ENCODE results near the gene VWA7.

VWA7 gene

DNA sequence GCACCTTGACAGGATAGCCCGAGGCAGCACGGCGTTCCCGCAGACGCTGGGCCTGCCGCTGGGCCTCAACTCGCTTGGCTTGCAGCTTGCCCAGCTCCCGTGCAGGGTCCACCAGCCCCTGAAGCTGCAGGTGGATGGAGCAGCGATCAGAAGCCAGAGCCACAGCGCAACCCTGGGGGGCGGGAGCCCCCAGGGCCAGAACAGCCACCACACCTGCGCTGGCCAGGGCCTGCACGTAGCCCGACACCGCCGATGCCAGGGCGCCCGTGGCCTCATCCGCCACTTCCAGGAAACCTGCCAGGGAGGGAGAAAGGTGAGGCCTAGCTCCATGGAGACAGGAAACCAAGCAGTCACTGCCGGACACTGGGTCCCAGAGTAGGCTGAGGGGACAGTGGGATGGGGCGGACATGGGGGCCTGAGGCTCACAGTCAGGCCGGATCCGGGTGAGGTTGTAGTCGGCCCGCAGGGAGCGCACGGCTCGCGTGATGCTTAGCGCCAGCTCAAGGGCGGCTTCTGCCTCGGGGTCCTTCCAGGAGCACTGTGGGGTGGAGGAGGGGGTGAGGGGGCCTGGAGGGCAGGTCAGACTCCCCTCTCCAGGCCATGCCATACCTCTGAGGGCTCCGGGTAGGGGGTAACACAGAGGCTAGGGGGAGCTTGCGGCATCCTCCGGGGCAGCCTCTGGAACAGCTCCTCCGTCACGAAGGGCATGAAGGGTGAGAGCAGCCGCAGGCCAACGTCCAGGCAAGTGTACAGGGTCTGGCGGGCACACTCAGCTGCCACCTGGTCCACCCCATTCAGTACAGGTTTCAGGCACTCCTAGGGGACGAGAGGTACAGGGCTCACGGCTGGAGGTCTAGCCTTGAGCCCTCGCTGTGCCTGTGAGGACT is 2.1 kb upstream of the VWA7 start:
- peak; percentile 26 for DNase-seq (ENCODE audit: low spot score)

DNA sequence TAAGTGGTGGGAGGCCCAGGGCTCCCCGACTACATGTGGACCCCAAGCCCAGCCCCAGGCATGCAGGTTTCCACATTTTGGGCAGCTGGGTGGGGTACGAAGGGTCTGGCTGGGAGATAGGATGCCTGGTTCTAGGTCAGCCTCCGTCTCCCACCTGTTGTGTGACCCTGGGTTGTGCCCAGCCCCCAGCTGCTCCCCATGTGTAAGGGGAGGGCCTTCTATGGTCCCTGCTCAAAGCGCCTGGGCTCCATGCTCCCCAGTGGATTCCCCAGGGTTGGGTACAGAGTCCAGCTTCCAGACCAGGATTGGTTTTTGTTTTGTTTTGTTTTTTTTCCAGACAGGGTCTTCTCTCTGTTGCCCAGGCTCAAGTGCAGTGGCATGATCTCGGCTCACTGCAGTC is 1.1 kb upstream of the VWA7 start:
- DNase-seq (ENCODE audit: low spot score) = no peak

- DNase-seq (ENCODE audit: low spot score) = no peak
These were observed 531 bp upstream of the VWA7 start for GRCh38 chr6:31777667-31778050.

DNA sequence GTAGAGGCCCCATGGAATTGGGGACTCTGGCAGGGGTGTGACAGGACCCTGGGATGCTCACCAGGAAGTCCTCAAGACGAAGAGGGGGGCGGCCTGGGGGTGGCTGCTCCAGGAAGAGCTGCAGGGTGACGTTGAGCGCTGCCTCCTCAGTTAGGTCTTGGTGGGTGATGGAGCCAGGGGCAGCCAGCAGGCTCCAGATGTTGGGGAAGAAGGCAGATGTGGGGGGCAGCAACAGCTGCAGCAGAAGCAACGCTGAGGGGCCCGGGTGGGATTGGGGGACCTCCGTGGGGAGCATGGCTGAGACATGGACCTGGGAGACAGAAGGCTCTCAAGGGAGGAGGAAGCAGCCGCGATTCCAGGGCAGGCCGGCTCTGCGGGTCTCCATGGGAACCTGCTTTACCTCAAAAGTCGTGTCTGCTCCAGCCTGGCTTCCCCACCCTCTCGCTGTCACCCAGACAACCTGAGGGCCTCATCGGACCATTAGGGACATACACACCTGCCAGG is 591 bp downstream of the VWA7 start:
- DNase-seq (ENCODE audit: low spot score) = no peak

DNA sequence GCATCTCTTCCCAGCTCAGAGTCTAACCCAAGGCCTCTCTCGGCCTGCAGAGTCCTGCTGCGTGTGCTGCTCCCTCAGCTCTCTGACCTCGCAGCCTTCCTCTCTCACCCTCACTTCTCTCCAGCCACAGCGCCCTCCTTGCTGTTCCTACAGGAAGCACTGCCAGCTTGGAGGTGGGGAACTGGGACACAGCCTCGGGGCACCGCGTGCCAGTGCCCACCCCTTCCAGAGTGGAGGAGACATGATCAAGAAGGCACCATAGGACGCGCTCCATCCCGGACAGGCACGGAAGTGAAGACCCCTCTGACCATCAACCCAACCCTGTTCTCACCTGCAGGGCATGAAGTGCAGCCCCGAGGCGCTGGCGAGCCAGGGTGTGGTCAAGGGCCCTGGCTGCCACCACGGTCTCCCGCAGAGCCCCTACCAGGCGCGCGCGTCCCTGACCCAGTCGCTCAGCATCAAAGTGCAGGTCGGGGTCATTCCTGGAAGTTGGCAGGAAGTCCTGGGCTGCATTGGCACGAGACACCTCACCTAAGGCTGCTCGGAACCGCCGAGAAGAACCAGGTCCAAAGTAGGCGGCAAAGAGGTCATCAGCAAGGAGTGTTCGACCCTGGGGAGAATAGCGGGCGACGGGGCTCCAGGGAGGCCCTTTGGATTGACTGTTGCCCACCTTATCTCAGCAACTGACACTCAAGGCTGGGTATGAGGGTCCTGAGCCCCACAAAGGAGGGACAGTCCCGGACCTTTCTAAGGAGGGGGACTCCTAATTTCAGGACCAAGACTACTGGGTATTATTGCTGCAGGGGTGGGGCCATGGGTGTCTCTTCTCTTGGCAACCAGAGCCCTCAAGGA is 1.3 kb downstream of the VWA7 start:
- no peak for DNase-seq (ENCODE audit: low spot score)

- no peak for DNase-seq (ENCODE audit: low spot score)
These were observed 1.9 kb downstream of the VWA7 start for GRCh38 chr6:31775184-31775583.

- DNase-seq (ENCODE audit: low spot score) = no peak
These were observed 5.2 kb downstream of the VWA7 start for GRCh38 chr6:31771992-31772358.

- DNase-seq (ENCODE audit: low spot score) = no peak
These were observed 6.3 kb downstream of the VWA7 start for GRCh38 chr6:31770860-31771259.

DNA sequence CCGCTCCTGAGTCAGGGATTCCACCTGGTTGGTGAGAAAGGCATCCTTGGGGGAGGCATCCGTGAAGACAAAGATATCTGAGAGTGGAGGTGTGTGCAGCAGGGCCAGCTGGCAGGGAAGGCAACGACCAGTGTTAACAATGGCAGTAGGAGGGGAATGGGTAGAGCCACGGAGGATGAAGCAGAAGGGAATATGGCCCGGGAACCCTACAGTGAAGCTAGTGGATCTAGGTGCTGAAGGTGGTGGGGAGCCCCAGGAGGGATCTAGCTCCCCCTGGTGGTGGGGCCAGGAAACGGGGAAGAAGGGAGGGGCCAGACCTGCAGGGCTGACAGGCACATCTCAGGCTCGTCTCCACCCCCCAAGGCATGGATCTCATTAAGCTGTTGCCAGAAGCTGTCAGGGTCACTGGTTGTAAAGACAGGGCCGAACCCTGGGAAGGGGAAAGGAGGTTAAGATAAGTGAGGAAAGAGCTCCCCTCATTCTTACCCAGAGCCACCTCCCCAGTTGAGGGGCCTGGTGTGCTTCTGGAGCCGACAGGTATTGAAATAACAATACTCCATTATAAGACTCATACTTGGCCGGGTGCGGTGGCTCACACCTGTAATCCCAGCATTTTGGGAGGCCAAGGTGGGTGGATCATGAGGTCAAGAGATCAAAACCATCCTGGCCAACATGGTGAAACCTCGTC is 7.3 kb downstream of the VWA7 start:
- peak; percentile 91 for DNase-seq (ENCODE audit: low spot score)

DNA sequence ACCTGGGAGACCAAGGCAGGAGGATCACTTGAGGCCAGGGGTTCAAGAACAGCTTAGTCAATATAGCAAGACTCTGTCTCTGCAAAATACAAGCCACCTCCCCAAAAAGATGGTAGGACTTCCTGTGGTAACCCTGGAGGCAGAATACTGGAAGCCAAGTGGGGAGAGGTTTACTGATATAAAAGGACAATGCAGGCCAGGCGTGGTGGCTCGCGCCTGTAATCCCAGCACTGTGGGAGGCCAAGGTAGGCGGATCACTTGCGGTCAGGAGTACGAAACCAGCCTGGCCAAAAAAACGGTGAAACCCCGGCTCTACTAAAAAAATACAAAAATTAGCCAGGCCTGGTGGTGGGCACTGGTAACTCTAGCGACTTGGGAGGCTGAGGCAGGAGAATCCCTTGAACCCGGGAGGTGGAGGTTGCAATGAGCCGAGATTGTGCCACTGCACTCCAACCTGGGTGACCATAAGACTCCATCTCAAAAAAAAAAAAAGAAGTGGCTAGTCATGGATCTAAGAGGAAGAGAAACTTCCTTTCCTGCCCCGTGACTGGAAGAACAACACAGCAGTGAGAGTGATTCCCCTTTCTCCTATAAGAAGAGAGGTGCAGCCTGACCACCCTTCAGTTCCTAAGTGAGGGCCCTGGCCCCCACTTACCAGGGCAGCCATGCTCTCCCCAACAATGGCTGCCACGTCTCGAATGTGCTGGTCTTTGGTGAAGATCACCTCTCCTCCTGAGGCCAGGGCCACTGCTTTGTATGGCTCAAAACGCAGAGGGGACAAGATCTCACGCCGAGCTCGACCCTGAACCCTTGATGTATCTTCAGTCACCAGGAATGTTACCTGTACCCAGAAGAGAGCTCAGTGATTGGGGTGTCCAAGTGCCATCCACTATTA is 8.5 kb downstream of the VWA7 start:
- DNase-seq (ENCODE audit: low spot score) = no peak

- no peak for DNase-seq (ENCODE audit: low spot score)
These were observed 10.0 kb downstream of the VWA7 start for GRCh38 chr6:31767096-31767645.

GRCh38 chr6:31765910-31766794 is 11.0 kb downstream of the VWA7 start:
- no peak for DNase-seq (ENCODE audit: low spot score)

DNA sequence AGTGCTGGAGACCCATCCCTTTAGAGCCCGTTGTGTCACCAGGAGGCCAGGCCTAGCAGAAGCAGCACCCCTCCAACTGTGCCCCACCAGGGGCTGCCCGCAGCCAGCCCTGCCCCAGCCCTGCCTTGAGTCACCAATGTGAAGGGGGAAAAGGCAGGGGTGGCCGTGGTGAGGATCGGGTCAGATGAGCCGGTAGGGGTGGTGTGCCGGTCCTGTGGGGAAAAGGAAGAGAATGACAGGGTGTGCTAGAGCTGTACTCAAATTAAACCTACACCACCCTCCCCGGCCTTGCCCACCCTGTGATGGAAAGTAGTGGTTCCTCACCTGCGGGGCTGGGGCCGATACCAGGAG is 11.6 kb downstream of the VWA7 start:
- no peak for DNase-seq (ENCODE audit: low spot score)

- DNase-seq (ENCODE audit: low spot score) = no peak
These were observed 12.9 kb downstream of the VWA7 start for GRCh38 chr6:31764198-31764597.

- no peak for DNase-seq (ENCODE audit: low spot score)
These were observed 13.5 kb downstream of the VWA7 start for GRCh38 chr6:31763619-31763940.

- no peak for DNase-seq (ENCODE audit: low spot score)
These were observed 14.1 kb downstream of the VWA7 start for GRCh38 chr6:31762878-31763618.

DNA sequence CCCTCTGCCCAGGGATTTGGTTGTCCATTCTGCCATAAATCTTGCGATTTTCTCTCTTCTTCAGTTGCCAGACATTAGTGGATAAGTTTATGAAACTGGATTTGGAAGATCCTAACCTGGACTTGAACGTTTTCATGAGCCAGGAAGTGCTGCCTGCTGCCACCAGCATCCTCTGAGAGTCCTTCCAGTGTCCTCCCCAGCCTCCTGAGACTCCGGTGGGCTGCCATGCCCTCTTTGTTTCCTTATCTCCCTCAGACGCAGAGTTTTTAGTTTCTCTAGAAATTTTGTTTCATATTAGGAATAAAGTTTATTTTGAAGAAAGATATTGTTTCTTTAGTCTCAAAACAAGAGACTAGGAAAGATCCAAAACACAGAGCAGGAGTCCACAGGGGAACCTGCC is 14.8 kb downstream of the VWA7 start, which contains the start of gene SAPCD1:
SAPCD1 (plus strand) TSS at position 301 of the 400 bp plus-strand sequence. CDS start 399 bp downstream, outside the sequence.
- no peak for DNase-seq (ENCODE audit: low spot score)

DNA sequence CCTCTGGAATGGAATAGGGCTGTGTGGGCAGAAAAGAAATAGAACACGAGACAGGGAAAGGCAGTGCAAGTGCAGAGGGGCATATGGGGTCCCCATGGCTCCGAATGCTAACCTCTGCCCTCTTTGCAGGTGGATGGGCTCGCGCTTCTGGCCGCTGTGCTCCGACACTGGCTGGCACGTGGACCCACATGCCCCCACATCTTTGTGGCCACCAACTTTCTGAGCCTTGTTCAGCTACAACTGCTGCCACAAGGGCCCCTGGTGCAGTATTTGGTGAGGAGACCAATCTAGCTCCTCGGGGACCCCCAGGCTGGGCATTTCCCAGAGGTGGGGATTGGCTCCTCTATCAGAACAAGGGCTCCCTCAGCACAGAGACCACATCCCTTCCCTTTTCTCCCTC is 15.8 kb downstream of the VWA7 start:
- no peak for DNase-seq (ENCODE audit: low spot score)

DNA sequence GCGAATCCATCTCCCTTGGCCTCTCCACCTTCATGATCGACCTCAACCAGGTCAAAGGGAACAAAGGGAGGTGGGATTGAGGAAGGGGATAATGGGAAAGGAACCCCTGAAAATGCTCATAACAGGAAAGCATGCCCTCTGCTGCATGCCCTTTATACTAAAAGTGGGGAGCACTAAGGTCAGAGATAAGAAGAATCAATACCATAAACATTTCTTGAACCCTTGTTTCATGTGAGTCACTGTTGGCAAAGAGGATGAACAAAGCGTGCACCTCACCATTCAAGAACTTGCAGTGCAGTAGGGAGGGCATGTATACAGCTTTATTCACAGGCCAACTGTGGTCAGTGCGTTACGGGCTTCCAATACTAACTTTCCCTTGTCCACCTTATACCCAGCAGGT is 16.3 kb downstream of the VWA7 start:
- no peak for DNase-seq (ENCODE audit: low spot score)

GRCh38 chr6:31758281-31758680 is 18.8 kb downstream of the VWA7 start:
- no peak for DNase-seq (ENCODE audit: low spot score)

Measured in D341Med (cell line).